B cell (primary cell): ENCODE data around the gene TSPYL1.

ENCODE experiments used
- EZH2 ChIP-seq: IDR thresholded peaks from 2 replicates; pipeline ENCODE4 v1.6.1; 2012; ENCODE audit warnings: borderline replicate concordance, low read depth, mild to moderate bottlenecking, moderate library complexity, low read length; ENCODE audit not compliant: insufficient read depth, poor library complexity, severe bottlenecking
- TF ChIP-seq, protein P1 (sequence below): fragments of 200-600 bp; IDR thresholded peaks from one replicate; pipeline ENCODE4 v1.8.0; 2022; ENCODE audit warnings: antibody characterized with exemption, mild to moderate bottlenecking

DNA sequence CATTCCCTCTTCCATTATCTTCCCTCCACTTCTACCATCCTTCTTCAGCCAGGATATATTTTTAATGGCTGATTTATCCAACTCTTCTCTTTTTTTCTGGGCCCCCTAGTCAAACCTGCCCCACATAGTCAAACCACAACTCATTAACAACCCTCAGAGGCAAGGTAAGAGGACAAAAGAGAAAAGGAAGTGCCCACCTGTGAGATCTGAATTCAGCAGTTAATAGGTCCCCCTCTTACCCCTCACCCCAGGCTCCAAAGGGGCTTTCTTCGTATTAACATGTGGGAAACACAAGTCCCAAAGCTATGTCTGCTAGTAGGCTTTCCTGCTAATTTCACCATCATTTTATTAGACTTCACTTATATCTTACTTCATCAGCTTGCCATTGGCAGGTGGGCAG lies 44.1 kb upstream of the TSPYL1 start:
- TF ChIP-seq, protein P1, sequence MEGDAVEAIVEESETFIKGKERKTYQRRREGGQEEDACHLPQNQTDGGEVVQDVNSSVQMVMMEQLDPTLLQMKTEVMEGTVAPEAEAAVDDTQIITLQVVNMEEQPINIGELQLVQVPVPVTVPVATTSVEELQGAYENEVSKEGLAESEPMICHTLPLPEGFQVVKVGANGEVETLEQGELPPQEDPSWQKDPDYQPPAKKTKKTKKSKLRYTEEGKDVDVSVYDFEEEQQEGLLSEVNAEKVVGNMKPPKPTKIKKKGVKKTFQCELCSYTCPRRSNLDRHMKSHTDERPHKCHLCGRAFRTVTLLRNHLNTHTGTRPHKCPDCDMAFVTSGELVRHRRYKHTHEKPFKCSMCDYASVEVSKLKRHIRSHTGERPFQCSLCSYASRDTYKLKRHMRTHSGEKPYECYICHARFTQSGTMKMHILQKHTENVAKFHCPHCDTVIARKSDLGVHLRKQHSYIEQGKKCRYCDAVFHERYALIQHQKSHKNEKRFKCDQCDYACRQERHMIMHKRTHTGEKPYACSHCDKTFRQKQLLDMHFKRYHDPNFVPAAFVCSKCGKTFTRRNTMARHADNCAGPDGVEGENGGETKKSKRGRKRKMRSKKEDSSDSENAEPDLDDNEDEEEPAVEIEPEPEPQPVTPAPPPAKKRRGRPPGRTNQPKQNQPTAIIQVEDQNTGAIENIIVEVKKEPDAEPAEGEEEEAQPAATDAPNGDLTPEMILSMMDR = no peak
- TF ChIP-seq EZH2 = no peak
